ENCODE measurements around the gene MPPED1.

The MPPED1 gene

DNA sequence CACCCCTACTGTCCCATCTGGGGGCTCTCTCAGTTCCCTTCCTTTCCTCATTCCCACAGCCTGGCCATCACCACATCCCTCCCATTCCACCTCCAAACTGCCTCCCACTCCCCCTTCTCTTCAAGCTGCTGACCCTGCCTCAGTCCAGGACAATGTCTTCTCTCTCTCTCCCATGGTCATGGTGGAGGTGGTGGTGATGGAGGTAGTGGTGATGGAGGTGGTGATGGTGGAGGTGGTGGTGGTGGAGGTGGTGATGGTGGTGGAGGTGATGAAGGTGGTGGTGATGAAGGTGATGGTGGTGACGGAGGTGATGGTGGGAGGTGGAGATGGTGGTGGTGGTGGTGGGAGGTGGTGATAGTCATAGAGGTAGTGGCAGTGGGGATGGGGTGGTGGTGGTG is 87.0 kb downstream of the MPPED1 start:
- no peak for DNase-seq (ENCODE audit: low read depth)

DNA sequence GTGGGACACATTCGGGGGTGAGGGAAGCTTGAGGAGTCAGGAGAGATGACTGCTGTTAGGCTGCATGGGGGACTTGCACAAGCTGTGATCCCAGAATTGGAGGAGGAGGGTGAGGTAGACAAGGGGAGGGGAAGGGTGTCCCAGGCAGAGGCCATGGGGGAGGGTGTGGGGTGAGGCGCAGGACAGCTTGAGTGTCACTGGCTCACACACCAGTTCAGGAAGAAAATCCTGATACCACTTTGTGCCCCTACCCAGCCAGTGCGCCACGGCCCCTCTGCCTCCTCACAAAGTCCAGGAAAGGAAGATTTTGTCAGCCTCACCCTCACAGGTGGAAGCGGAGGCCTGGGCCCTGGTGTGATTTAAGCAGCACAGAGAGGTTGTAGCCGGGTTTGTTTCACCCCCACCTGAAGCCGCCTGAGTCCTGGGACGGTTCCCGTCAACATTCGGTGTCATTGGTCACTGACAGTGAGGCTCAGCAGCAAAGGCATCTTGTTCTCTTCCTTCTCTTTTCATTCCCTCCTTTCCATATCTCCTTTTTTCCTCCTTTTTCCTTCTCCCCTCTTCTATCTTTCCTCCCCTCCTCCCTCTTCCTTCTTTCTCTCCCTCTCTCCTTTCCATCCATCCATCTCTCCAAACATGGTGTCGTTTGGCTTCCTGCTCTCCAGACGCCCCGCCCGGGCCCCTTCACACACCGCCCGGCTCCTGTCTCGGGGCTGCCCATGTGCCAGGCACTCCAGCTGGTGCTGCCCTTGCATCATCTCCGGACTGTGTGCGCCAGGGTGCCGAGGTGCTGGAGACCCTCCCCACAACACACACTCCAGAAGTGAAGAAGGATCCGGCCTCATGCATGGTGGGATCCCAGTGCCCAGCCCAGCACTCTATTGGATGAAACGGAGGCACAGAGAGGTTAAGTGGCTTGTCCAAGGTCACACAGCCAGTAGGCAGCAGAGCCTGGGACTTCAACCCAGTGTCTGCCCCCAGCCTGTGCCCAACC is 89.3 kb downstream of the MPPED1 start:
- DNase-seq (ENCODE audit: low read depth) = no peak

DNA sequence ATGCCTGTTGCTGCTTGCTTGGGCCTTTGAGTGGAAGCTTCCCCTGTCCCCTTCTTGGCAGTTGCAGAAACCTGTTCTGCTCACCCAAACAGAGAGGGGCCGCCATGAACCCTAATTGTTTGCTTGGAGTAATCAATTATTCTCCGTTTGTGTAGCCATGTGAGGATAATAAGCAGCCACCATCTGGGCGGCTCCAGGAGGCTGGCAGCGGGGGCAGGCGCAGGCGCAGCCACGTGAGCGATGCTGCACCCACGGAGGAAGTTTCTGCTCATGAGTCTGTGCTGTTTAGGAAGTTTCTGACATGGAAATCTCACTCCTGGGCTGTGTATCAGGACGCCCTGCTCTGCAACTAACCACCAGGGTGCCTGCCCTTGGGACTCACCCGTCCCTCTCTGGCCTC is 90.1 kb downstream of the MPPED1 start:
- DNase-seq (ENCODE audit: low read depth) = no peak

DNA sequence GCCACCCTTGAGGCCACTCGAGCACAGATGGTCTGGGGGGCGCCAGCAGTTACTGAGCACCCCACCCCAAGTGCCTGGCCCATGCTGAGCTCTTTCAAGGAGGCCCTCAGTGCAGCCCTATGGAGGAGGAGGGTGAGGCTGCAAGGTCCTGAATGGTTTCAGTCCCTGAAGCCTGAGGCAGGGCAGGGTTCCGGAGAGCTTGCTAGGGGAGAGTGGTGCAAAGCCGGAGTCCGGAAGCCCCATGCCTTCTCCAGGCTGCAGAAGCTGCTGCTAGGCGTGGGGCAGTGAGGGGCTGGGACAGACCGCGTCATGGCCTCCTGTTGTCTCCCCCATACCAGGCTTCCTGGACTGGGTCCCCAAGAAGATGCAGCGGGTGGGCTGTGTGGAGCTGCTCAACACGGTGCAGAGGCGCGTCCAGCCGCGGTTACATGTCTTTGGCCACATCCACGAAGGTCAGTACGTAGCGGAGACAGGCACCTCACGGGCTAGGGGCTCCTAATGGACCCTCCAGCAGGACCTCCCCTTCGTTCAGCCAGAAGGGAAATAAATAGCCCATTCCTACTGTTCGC is 90.6 kb downstream of the MPPED1 start:
- DNase-seq (ENCODE audit: low read depth) = no peak

DNA sequence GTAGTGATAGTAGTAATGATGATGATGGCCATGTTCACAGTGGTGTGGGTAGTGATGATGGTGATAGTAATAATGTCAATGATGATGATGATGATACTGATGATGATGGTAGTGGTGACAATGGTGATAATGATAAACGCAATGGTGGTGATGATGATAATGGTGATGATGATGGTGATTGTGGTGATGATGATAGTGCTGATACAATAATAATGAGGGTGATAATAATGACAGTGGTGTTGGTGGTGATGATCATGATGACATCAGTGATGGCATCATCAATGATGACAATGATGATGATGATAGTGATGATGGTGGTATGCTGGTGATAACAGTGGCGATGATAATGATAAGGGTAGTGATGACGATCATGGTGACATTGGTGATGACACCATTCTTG is 92.3 kb downstream of the MPPED1 start:
- no peak for DNase-seq (ENCODE audit: low read depth)

DNA sequence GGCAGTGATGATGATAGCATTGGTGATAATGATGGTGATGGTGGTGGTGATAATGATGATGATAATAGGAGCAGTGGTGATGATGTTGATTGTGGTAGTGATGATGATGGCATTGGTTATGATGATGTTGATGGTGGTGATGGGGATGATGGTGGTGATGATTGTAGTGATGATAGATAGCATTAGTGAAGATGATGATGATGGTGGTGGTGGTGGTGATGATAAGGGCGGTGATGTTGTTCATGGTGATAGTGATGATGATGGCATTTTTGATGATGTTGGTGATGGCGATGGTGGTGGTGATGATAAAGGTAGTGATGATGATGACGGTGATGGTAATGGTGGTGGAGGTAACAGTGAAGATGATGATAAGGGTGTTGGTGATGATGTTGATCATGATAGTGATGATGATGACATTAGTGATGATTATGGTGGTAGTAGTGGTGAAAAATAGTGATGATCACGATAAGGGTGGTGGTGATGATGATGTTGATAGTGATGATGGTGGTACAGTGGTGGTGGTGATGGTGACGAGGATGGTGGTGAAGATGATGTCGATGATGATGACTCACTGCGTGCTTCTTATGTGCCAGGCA is 93.0 kb downstream of the MPPED1 start:
- no peak for DNase-seq (ENCODE audit: low read depth)

GRCh38 chr22:43505423-43505822 is 93.6 kb downstream of the MPPED1 start:
- DNase-seq (ENCODE audit: low read depth) = no peak

DNA sequence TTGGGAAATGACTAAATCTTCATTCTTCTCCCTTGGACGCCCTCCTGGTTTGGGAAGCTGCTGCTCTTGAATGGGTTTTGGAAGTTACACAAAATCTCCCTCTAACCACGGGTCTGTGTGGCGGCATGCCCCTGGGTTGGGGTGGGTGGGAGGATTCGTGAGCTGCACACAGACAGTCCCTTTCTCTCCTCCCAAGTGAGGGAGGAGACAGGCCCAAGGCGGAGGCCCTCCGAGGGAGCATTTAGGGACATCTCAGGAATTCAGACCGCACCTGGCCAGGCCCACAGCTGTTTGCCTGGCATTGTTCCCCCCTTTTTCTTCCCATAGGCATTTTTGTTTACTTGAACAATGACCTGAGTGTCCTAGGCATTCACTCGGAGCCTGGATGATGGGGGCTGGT is 94.1 kb downstream of the MPPED1 start:
- DNase-seq (ENCODE audit: low read depth) = no peak

DNA sequence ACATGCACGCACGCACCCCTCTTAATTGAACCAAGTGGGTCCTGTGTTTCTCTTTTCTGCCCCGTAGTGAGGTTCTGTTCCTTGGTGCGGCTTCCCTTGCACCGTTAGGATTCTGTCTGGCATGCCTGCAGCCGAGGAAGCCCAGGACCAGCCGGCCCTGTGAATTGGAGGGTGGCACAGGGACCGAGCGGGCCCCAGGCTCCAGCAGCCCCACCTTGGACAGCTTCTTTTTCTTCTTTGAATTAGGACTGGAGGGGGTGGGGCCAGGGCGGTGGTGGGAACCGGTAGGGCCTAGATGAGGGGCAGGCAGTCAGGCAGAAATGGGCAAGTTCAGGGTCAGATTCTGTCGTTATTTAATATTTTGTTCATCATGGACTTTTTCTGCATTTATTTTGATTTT is 94.7 kb downstream of the MPPED1 start:
- DNase-seq (ENCODE audit: low read depth) = no peak

GRCh38 chr22:43507235-43507634 is 95.4 kb downstream of the MPPED1 start:
- DNase-seq (ENCODE audit: low read depth) = no peak

GRCh38 chr22:43508489-43508888 is 96.7 kb downstream of the MPPED1 start:
- no peak for DNase-seq (ENCODE audit: low read depth)

DNA sequence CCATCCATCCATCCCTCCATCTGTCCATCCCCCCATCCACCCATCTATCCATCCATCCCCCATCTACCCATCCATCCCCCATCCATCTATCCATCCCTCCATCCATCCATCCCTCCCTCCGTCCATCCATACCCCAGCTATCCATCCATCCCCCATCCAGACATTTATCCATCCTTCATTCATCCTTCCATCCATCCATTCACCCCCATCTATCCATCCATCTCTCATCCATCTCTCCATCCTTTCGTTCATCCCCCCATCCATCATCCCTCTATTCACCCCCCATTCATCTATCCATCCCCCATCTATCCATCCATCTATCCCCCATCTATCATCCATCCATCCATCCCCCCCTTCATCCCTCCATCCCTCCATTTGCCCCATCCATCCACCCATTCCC is 97.5 kb downstream of the MPPED1 start:
- no peak for DNase-seq (ENCODE audit: low read depth)

DNA sequence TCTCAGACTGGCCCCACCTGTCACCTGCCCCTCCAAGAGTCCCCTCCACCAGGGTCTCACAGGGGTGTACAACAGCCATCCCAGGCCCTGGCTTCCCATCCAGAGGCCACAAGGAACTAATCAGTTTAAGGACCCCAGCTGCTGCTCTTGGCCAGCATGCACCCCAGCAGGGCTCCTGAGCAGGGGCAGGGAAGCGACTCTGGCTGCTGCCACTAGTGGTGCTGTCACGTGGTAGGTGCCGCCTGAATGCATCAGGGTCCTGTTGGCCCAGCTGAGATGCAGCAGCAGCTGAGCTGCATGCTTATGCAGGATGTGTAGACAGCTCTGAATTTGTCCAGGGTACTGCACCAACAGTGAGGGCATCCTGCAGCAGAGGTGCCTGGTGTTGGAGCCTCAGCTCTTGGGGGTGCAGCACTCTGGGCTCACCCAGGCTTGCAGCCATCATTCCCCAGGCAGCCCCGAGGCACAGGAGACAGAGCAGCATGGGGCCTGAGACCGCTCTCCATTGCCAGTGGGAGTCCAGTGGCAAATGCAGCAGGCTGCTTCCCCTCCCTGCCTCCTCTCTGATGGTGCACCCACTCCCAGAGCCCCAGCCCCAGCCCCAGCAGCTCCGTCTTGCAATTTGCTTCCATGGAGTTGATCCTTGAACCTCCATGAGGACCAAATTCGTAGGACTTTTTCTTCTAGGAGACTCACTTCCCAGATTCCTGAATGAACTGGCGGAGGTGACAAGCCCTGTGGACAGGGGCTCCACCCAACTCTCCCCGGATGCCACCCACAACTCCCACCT is 98.7 kb downstream of the MPPED1 start:
- DNase-seq (ENCODE audit: low read depth) = no peak

GRCh38 chr22:43511276-43511910 is 99.6 kb downstream of the MPPED1 start:
- DNase-seq (ENCODE audit: low read depth) = no peak

- DNase-seq (ENCODE audit: low read depth) = no peak
These were observed 100.5 kb downstream of the MPPED1 start for GRCh38 chr22:43512279-43512678.

DNA sequence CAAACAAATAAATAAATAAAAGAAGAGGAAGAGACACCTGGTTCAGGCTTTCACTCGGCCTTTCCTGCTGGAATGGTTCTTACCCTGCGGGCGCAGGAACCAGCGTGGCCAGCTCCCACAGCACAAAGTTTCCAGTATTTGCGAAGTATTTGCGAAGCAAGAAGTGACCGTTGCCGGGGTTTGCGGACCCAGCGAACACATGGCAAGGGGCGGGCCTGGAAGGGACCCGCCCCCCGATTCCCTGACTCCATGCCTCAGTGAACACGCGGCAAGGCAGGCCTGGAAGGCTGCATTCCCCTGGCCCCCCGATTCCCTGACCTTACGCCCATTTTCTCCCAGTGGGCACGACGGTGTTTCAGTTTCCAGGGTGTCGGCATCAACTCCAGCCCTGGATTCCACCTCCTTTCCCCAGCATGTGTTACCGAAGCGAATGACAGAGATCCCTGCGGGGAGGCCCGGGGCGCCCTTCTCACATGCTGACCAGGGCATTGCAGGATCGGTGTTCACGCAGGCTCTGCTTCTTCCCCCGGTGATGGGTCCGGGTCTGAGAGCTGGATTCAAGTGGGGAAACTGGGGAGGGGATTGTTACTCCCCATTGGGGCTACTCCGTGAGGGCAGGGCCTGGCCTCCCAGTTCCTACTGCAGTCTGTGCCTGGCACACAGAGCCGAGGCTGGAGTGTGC is 102.8 kb downstream of the MPPED1 start:
- DNase-seq (ENCODE audit: low read depth) = no peak

DNA sequence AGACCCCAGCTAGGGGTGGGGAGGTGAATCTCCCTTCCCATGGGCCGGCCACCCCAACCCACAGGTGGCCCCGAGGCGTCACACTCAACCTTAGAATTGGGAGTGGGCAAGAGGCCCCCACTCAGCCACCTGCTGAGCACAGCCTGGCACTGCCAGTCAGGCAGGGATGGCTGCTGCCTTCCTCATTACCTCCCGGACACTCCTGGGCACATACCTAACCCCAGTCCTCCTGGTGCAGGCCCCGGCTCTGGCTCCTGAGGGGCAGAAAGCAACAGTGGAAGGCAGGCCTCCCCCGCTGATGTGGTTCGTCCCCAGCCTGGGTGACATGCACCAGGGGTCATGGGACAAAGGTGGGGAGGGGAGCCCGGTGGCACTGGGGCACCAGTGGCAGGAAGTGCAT is 103.6 kb downstream of the MPPED1 start:
- no peak for DNase-seq (ENCODE audit: low read depth)

DNA sequence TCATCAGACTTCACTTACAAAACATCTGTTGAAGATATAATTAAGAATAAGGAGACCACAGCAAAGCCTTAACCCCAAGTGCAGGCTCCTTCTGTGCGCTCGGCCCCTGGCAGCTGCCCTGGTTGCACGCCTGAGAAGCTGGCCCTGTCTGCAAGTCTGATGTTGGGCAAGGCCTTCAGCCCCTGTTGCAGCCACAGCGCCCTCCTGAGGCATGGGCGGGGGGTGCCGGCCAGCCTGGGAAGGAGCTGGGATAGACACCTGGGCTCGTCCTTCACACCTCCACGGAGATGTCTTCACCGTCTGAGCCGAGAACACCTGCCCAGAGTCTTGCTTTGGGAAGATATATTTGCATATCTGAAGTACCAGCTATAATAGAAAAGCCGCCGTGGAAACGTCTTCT is 104.1 kb downstream of the MPPED1 start:
- no peak for DNase-seq (ENCODE audit: low read depth)

DNA sequence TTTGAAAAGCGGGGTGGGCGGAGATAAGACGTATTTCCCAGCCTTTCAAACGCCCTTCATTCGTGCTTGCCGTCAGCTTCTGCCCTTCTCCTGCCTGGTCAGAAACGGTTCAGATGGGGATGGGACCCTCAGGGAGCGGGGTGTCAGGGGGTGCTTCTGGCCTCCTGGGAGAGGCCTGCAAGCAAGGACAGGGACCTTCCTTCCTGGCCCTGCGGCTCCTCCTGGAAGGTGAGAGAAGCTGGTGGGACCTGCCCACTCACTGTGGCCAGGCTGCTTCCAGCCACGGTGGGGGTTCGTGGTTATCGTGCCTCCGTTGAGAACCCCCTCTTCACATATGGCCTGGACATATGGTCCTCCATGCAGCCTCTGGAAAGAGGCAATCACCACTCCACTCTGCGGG is 104.6 kb downstream of the MPPED1 start:
- DNase-seq (ENCODE audit: low read depth) = no peak

- no peak for DNase-seq (ENCODE audit: low read depth)
These were observed 105.3 kb downstream of the MPPED1 start for GRCh38 chr22:43516996-43517635.

DNA sequence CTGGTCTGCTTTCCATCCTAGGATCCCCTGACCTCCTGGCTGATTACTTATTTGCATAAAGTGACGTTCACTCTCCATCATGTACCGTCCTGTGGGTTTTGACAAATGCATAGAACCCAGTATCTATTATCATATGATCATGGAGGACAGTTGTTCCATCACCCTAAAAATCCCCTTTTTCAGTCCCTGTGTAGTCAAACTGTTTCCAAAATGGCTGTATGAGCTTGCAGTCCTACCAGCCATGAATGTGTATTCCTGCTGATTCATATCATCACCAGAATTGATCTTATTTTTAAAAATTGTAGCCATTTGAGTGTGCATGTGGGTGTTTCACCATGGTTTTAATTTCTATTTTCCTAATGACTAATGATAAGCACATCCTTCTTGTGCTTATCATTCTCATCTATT is 108.8 kb downstream of the MPPED1 start:
- no peak for DNase-seq (ENCODE audit: low read depth)
